Sigmoid colon (tissue), 7 donors: ENCODE data around the gene ACTR5. TPM values are rescaled to one million over a fixed set of nuclear protein-coding genes. Genes with fewer than 3 reads are reported as not detected.

Experiments
- DNase-seq: peaks from one replicate; pipeline ENCODE4 v3.0.0-alpha.2; 2019
- H3K27ac ChIP-seq, 4 donors: fragments of 200-600 bp; sonication (generic); one replicate each; pipeline ENCODE4 v1.5.1; 2016 to 2019; ENCODE audit warnings: mild to moderate bottlenecking in 1 of 4
- H3K27me3 ChIP-seq, 3 donors: fragments of 200-600 bp; sonication (generic); one replicate each; pipeline ENCODE4 v1.5.1; 2019; ENCODE audit warnings: mild to moderate bottlenecking in 1 of 3
- H3K36me3 ChIP-seq, 4 donors: fragments of 200-600 bp; sonication (generic); one replicate each; pipeline ENCODE4 v1.5.1; 2016 to 2019
- H3K4me1 ChIP-seq, 4 donors: fragments of 200-600 bp; sonication (generic); one replicate each; pipeline ENCODE4 v1.5.1; 2017 to 2019
- H3K4me3 ChIP-seq, 4 donors: fragments of 200-600 bp; sonication (generic); one replicate each; pipeline ENCODE4 v1.5.1; 2017 to 2019; ENCODE audit warnings: mild to moderate bottlenecking in 2 of 4, moderate library complexity in 1 of 4
- H3K9me3 ChIP-seq, 4 donors: fragments of 200-600 bp in 3 of 4; sonication (generic) in 3 of 4; one replicate each; pipeline versions ENCODE4 v1.5.1 to v1.6.1; 2013 to 2019
- EP300 ChIP-seq, 4 donors: sonication (generic); formaldehyde crosslinking; IDR thresholded peaks; one replicate each; pipeline ENCODE4 v1.6.1; 2017; ENCODE audit warnings: antibody characterized with exemption in 4 of 4
- POLR2A ChIP-seq, 2 donors: fragments of 450-650 bp; IDR thresholded peaks; one replicate each; pipeline ENCODE4 v1.6.1; 2016; ENCODE audit warnings: antibody characterized with exemption in 2 of 2, mild to moderate bottlenecking in 2 of 2, moderate library complexity in 2 of 2
- POLR2AphosphoS5 ChIP-seq, 4 donors: sonication (generic); formaldehyde crosslinking; IDR thresholded peaks; one replicate each; pipeline ENCODE4 v1.6.1; 2017; ENCODE audit warnings: antibody characterized with exemption in 4 of 4
- WGBS, 2 donors: extraction: QIAGEN DNeasy Blood & Tissue Kit; methylation state at CpG; one replicate each; pipeline ENCODE4 v1.1.7; 2013; 5-methylcytosine and 5-hydroxymethylcytosine counted together
- intact Hi-C: fragments of 100-400 bp; cut with DNase I; formaldehyde crosslinking; loops from one replicate; pipeline ENCODE4 v1.15.1; 2023
- polyA plus RNA-seq, 3 donors: library from polyadenylated mRNA; stranded (reverse); fragments of 200-250 nt; gene quantifications; one replicate each; pipeline ENCODE4 v1.2.3, GENCODE V29; 2013
- total RNA-seq, 4 donors: library from RNA; depleted of rRNA; stranded (reverse); fragments of >200 nt; gene quantifications; one replicate each; pipeline ENCODE4 v1.1.0, GENCODE V29; 2016
- TF ChIP-seq, protein P1 (sequence below), 4 experiments: fragments of 450-650 bp in 3 of 4; fragments of 200-600 bp in 1 of 4; IDR thresholded peaks; one replicate each; pipeline ENCODE4 v1.5.1; 2016 to 2019; ENCODE audit warnings: antibody characterized with exemption in 4 of 4, mild to moderate bottlenecking in 3 of 4, moderate library complexity in 2 of 4
- donor health status: healthy with polysubstance abuse.
- donor health status: Bipolar disorder and iron deficiency.
- donor health status: healthy.

Gene ACTR5
- total and polyA plus RNA-seq, 7 donors, result 1.8 to 10.0 (median 6.4) TPM

DNA sequence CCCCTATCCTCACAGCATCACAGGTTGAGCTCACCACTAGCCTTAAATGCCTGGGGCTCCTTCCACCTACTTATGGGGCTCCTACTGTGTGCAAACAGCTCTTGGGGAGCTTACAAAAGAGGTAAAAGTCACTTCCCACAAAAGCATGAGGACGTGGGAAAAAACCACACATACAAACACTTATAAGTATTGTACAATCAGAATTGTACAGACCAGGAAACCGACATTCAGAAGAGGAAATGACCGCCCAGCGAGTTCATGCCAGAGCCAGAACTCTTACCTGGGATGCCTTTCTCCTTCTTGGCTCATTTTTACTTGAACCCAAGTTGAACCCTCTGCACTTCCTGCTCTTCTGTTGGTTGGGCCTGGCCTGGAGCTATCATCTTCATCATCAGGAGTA lies 50.9 kb downstream of the ACTR5 start:
- Histone ChIP-seq H3K27me3 (no peaks in the 10 kb centered on the region), H3K4me1 (no peaks in the 10 kb centered on the region), H3K36me3 (no peaks in the 10 kb centered on the region), H3K9me3 (no peaks in the 10 kb centered on the region), H3K4me3 (no peak overlapping the region), H3K27ac (no peak overlapping the region)
- WGBS, 2 donors, result 50 to 68% methylated on average over 4 of the region's 4 CpGs
- DNase-seq, result no peak
- intact Hi-C loops, result no loop called here
- TF ChIP-seq EP300 (IDR thresholded peaks at IDR 0.05), result no peak
- no peak for TF ChIP-seq POLR2A (IDR thresholded peaks at IDR 0.05)
- TF ChIP-seq, protein P1, sequence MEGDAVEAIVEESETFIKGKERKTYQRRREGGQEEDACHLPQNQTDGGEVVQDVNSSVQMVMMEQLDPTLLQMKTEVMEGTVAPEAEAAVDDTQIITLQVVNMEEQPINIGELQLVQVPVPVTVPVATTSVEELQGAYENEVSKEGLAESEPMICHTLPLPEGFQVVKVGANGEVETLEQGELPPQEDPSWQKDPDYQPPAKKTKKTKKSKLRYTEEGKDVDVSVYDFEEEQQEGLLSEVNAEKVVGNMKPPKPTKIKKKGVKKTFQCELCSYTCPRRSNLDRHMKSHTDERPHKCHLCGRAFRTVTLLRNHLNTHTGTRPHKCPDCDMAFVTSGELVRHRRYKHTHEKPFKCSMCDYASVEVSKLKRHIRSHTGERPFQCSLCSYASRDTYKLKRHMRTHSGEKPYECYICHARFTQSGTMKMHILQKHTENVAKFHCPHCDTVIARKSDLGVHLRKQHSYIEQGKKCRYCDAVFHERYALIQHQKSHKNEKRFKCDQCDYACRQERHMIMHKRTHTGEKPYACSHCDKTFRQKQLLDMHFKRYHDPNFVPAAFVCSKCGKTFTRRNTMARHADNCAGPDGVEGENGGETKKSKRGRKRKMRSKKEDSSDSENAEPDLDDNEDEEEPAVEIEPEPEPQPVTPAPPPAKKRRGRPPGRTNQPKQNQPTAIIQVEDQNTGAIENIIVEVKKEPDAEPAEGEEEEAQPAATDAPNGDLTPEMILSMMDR (IDR thresholded peaks at IDR 0.05), result no peak
- no peak for TF ChIP-seq POLR2AphosphoS5 (IDR thresholded peaks at IDR 0.05)

DNA sequence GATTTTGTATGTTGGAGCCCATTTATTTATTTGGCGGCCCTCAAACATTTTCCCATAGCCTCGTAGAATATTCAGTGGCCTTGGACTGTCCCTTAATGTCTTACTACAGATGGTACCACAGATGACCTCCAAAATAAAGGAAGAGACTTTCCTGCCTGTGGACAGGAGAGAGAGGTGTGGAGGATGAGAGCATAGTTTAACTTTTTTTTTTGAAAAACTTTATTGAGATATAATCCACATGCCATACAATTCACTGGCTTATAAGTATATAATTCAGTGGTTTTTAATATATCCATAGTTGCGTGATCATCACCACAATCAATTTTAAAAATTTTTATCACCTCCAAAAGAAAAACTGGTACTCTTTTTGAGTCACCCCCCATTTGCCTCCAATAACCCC lies 52.6 kb downstream of the ACTR5 start:
- DNase-seq, result no peak
- intact Hi-C loops, result no loop called here
- no peaks in the 10 kb centered on the region for H3K9me3 ChIP-seq
- TF ChIP-seq, protein P1 (IDR thresholded peaks at IDR 0.05), result no peak
- TF ChIP-seq EP300 (IDR thresholded peaks at IDR 0.05), result no peak
- no peak for TF ChIP-seq POLR2A (IDR thresholded peaks at IDR 0.05)
- TF ChIP-seq POLR2AphosphoS5 (IDR thresholded peaks at IDR 0.05), result no peak
- peaks cover 0 to 11% (median 7%) of the 10 kb centered on the region in 4 donors for H3K4me1 ChIP-seq
- peaks cover 6 to 15% (median 9%) of the 10 kb centered on the region in 3 donors for H3K27me3 ChIP-seq
- no peak overlapping the region for H3K27ac ChIP-seq
- H3K4me3 ChIP-seq, result no peak overlapping the region
- no peaks in the 10 kb centered on the region for H3K36me3 ChIP-seq
- WGBS, 2 donors, result 91 to 93% methylated on average over 3 of the region's 3 CpGs

DNA sequence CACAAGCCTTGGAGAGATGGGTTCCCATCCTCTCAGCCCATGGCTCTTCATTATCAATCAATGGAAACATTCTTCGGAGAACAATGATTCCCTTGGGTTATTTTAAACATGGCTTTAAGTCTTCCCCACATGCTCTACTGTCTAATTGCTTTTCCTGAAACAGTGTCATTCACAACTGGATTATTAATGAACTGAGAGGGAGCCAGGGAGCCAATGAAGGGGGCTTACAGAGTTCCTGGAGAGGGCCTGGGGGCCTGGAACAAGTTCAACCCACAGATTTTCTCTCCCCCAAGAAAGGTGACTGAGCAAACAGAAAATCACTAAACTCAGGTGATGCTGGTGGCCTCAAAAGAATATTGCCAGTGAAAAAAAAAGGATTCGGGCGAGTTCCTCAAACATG lies 56.0 kb downstream of the ACTR5 start:
- peaks cover 0 to 26% (median 20%) of the 10 kb centered on the region in 4 donors for H3K4me1 ChIP-seq
- H3K4me3 ChIP-seq, result no peak overlapping the region
- no peak for TF ChIP-seq POLR2A (IDR thresholded peaks at IDR 0.05)
- no peak for TF ChIP-seq POLR2AphosphoS5 (IDR thresholded peaks at IDR 0.05)
- no peak for TF ChIP-seq EP300 (IDR thresholded peaks at IDR 0.05)
- TF ChIP-seq, protein P1 (IDR thresholded peaks at IDR 0.05), result no peak
- no peaks in the 10 kb centered on the region for H3K9me3 ChIP-seq
- H3K27me3 ChIP-seq, result peaks cover 19 to 48% (median 43%) of the 10 kb centered on the region in 3 donors
- intact Hi-C loops, result no loop called here
- no peak for DNase-seq
- H3K36me3 ChIP-seq, result no peaks in the 10 kb centered on the region
- no peak overlapping the region for H3K27ac ChIP-seq
- WGBS, 2 donors, result 79 to 93% methylated on average over 3 of the region's 3 CpGs

DNA sequence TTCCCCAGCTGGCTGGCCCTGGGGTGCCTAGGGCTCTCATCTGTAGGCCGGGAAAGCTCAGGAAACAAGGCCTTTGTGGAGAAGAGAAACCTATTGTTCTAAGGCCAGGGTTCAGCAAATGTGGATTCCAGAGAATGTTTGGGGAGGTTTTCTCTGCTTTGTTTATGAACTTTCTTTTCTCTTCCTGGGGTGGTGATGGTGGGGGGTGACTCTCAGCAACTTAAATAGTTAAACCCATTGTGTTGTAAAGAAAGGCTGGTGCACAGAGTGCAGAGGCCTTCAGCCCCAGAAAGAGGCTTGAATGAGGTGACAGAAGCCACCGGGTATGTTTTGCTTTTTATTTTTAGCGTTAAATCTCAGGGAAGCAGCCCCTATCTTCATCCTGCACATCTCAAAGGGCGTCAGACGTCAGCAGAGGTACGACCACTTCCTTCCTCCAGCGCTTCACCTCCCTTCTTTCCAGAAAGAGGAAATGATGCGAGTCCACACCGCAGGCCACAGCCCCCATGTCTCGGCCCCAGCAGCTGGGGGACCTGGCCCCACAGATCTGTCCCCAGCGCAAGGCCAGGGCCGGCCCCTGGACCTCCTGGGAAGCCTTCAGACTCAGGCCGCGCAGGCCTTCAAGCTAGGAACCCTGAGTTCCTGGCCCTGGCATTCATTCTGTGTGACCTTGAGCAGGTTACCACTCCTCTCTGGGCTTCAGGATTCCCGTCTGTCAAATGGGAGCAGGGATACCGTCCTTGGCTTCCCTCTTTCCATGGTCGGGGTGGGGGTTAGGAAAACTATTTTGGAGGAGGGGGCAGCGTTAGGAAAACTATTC lies 56.6 kb downstream of the ACTR5 start:
- Histone ChIP-seq H3K27ac (peak overlapping the region; percentile 28 to 56 (median 42)), H3K27me3 (peaks cover 19 to 53% (median 43%) of the 10 kb centered on the region in 3 donors), H3K36me3 (no peaks in the 10 kb centered on the region), H3K9me3 (no peaks in the 10 kb centered on the region), H3K4me3 (peak overlapping the region in 2 of 4 donors; percentile 55 to 61), H3K4me1 (peaks cover 0 to 26% (median 20%) of the 10 kb centered on the region in 4 donors)
- WGBS, 2 donors, result 35 to 64% methylated on average over 18 of the region's 18 CpGs
- intact Hi-C loops, result no loop called here
- no peak for DNase-seq
- TF ChIP-seq POLR2A (IDR thresholded peaks at IDR 0.05) (no peak), EP300 (IDR thresholded peaks at IDR 0.05) (no peak), POLR2AphosphoS5 (IDR thresholded peaks at IDR 0.05) (no peak)
- TF ChIP-seq, protein P1 (IDR thresholded peaks at IDR 0.05), result no peak
